Measurements from ENCODE around the gene DNAJB11.

GRCh38 chr3:186540835-186541226 lies 29.7 kb upstream of the DNAJB11 start:
- TF ChIP-seq EZH2 (IDR thresholded peaks at IDR 0.05; ENCODE audit: insufficient read depth, low read length), result no peak
- TF ChIP-seq CTCF (IDR thresholded peaks at IDR 0.05; ENCODE audit: insufficient read depth, low read depth, low read length), result no peak

Measured in astrocyte (in vitro differentiated cells and primary cell).